Fibroblast of upper back skin (primary cell): ENCODE measurements around the gene RNU2-1.
"Not testable (repeated sequence)": the region's sequence is repeated elsewhere in the genome, so short reads cannot be mapped to it uniquely, and the experiment has no call there.

Experiments
- DNase-seq: peaks from one replicate; pipeline ENCODE4 v3.0.0-alpha.2; 2013

The RNU2-1 gene

DNA sequence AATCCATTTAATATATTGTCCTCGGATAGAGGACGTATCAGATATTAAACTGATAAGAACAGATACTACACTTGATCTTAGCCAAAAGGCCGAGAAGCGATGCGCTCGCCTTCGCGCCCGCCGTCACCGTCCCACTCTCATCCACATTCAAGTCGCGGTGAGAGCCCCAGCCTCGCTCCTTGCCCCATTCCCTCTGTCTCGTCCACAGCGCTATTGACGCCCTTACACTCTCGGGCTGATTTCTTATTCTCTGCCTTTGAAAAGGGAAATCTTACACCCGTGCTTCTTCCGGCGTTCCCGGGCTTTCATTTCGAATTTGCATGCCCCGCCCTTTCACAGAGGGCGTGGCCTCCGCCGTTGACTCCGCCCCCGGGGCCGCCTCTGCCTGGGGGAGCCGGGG lies at the start of gene RNU2-1:
Gene RNU2-1 (minus strand): TSS at position 101 of the 400 bp plus-strand sequence.
- not testable (repeated sequence) for DNase-seq

DNA sequence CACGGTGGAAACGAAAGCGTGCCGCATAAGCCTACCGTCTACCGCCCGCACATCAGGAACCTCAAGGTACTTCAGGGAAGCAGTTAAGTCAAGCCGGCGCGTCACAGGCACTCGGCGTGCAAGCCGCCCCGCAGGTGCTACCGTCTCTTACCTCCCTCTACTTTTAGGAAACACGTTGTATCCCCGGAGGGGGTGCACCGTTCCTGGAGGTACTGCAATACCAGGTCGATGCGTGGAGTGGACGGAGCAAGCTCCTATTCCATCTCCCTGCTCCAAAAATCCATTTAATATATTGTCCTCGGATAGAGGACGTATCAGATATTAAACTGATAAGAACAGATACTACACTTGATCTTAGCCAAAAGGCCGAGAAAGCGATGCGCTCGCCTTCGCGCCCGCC lies 39.1 kb upstream of the RNU2-1 start:
- DNase-seq: not testable (repeated sequence)

DNA sequence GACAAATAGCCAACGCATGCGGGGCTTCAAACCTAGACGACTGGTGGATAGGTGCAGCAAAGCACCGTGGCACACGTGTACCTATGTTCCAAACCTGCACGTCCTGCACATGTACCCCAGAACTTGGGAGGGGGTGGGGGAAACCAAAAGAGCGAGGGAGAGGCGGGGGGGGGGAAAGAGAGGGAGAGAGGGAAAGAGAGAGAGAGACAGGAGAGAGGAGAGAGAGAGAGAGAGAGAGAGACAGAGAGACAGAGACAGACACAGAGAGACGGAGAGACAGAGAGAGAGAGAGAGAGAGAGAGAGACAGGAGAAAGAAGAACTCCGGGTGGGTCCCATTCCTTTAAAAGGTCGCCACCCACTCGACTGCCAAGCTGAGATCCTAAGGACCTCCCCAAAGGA lies 38.7 kb upstream of the RNU2-1 start:
- not testable (repeated sequence) for DNase-seq

DNA sequence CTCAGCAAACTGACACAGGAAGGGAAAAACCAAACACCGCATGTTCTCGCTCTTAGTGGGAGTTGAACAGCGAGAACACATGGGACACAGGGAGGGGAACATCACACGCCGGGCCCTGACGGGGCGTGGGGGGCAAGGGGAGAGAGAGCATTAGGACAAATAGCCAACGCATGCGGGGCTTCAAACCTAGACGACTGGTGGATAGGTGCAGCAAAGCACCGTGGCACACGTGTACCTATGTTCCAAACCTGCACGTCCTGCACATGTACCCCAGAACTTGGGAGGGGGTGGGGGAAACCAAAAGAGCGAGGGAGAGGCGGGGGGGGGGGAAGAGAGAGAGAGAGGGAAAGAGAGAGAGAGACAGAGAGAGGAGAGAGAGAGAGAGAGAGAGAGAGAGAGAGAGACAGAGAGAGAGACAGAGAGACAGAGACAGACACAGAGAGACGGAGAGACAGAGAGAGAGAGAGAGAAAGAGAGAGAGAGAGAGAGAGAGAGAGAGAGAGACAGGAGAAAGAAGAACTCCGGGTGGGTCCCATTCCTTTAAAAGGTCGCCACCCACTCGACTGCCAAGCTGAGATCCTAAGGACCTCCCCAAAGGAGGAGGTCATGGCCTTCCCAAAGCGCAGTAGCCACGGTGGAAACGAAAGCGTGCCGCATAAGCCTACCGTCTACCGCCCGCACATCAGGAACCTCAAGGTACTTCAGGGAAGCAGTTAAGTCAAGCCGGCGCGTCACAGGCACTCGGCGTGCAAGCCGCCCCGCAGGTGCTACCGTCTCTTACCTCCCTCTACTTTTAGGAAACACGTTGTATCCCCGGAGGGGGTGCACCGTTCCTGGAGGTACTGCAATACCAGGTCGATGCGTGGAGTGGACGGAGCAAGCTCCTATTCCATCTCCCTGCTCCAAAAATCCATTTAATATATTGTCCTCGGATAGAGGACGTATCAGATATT lies 37.1 kb upstream of the RNU2-1 start:
- not testable (repeated sequence) for DNase-seq

DNA sequence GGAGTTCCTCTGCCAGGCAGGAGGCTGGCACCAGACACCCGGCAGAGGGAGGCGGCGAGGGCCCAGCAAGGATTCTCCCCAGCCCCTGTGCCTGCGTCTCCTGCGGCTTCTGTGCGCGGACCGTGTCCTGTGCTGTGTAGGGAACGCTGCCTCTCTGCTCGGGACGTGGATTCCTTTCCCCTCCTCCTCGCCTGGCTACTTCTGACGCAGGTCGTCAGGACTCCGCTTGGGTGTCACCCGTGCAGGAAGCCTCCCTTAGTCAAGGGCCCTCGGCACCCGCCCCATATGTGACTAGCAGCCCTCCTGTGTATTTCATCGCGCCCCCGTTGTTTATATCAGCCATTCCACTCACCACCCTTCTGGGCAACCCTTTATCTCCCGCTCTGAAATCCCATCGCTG lies 12.7 kb upstream of the RNU2-1 start:
- DNase-seq: not testable (repeated sequence)

DNA sequence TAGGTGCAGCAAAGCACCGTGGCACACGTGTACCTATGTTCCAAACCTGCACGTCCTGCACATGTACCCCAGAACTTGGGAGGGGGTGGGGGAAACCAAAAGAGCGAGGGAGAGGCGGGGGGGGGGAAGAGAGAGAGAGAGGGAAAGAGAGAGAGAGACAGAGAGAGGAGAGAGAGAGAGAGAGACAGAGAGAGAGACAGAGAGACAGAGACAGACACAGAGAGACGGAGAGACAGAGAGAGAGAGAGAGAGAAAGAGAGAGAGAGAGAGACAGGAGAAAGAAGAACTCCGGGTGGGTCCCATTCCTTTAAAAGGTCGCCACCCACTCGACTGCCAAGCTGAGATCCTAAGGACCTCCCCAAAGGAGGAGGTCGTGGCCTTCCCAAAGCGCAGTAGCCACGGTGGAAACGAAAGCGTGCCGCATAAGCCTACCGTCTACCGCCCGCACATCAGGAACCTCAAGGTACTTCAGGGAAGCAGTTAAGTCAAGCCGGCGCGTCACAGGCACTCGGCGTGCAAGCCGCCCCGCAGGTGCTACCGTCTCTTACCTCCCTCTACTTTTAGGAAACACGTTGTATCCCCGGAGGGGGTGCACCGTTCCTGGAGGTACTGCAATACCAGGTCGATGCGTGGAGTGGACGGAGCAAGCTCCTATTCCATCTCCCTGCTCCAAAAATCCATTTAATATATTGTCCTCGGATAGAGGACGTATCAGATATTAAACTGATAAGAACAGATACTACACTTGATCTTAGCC lies 7.0 kb upstream of the RNU2-1 start:
- DNase-seq: not testable (repeated sequence)

DNA sequence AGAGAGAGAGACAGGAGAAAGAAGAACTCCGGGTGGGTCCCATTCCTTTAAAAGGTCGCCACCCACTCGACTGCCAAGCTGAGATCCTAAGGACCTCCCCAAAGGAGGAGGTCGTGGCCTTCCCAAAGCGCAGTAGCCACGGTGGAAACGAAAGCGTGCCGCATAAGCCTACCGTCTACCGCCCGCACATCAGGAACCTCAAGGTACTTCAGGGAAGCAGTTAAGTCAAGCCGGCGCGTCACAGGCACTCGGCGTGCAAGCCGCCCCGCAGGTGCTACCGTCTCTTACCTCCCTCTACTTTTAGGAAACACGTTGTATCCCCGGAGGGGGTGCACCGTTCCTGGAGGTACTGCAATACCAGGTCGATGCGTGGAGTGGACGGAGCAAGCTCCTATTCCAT lies 5.8 kb upstream of the RNU2-1 start:
- not testable (repeated sequence) for DNase-seq

DNA sequence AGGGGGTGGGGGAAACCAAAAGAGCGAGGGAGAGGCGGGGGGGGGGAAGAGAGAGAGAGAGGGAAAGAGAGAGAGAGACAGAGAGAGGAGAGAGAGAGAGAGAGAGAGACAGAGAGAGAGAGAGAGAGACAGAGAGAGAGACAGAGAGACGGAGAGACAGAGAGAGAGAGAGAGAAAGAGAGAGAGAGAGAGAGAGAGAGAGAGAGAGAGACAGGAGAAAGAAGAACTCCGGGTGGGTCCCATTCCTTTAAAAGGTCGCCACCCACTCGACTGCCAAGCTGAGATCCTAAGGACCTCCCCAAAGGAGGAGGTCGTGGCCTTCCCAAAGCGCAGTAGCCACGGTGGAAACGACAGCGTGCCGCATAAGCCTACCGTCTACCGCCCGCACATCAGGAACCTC lies 514 bp downstream of the RNU2-1 start:
- DNase-seq: not testable (repeated sequence)

DNA sequence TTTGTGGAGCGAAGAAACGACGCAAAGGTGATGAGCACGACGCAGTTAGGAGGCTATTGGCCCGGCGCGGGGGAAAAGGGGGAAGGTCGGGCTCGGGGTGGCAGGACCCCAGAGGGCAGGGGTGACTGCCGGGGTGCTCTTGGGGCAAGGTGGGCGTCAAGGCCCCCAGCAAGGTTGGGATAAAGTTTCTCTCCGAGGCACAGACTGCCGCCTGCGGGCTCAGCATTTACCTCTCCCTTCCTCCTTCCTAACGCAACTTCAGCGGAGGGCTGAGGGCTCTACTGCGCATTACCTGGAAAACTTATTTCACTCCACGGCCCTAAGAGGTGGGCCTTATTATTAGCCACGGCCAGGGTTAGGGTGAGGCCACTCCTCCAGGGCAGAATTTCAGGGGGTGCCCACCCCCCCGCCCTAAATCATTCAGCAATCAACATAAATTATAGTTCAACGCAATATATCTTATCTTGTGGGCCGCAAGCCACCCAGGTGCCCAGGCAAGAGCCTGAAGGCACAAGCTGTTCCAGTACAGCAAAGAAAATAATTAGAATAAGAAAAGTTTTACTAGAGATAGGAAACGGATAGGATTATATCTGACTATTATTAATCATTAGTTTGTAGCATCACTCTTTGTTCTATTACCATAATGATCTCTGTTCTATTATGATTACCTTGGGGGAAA lies 1.6 kb downstream of the RNU2-1 start:
- not testable (repeated sequence) for DNase-seq

DNA sequence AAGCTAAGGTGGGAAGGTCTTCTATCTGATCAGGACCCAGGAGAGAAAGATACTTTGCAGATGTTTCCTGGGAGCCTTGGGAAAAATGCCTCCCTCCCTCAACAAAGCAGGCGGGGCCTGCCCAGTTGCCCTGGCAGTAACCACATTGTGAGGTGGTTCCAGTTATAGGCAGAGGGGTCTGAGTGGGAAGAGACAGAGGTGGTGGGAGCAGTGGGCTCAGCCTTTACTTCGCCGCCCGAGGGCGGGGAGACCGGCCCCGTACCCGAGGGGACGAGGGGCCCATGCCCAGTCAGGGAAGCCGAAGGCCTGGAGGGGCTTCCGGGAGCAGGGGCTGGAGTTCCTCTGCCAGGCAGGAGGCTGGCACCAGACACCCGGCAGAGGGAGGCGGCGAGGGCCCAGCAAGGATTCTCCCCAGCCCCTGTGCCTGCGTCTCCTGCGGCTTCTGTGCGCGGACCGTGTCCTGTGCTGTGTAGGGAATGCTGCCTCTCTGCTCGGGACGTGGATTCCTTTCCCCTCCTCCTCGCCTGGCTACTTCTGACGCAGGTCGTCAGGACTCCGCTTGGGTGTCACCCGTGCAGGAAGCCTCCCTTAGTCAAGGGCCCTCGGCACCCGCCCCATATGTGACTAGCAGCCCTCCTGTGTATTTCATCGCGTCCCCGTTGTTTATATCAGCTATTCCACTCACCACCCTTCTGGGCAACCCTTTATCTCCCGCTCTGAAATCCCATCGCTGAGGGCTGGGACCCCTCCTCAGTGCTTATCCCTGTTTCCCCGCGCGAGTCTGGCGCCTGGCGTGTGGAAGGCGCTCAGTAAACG lies 2.4 kb downstream of the RNU2-1 start:
- not testable (repeated sequence) for DNase-seq

DNA sequence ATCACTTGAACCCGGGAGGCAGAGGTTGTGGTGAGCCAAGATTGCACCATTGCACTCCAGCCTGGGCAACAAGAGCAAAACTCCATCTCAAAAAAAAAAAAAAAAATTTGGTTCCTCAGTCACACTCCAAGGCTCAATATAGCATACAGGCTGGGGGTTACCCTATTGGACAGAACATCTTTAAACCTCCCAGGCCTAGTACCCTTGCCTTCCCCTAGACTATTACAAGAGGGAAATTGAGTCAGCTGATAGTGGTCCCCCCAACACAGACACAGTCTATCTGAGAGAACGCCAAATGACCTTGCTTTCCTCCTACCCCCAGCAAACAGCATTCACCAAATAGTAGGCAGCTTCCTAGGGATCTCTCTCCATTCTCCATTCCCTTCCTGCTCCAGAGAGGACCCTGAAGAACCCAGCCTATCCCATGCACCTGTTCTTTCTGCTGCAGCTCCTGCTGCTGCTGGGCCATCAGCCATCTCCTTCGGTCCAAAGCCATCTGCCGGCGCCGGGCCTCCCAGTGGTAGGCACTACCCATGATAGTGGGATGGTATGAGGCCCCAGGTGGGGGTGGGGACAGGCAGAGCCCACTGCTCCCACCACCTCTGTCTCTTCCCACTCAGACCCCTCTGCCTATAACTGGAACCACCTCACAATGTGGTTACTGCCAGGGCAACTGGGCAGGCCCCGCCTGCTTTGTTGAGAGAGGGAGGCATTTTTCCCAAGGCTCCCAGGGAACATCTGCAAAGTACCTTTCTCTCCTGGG lies 5.6 kb downstream of the RNU2-1 start, which contains the start of gene CCDC200:
Gene CCDC200 (minus strand): TSS at position 604 of the 763 bp plus-strand sequence. CDS start 69 bp downstream, at position 535.
- not testable (repeated sequence) for DNase-seq

DNA sequence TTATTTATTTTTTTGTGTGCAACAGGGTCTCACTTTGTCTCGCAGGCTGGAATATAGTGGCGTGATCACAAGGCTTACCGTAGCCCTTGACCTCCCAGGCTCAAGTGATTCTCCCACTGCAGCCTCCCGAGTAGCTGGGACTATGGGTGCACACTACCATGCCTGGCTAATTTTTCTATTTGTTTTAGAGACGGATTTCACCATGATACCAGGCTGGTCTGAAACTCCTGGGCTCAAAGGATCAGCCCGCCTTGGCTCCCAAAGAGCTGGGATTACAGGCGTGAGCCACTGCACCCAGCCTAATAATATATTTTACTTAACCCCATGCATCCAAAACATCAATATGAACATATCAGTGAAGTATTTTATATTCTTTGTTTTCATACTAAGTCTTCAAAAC lies 7.4 kb downstream of the RNU2-1 start:
- DNase-seq: no peak

DNA sequence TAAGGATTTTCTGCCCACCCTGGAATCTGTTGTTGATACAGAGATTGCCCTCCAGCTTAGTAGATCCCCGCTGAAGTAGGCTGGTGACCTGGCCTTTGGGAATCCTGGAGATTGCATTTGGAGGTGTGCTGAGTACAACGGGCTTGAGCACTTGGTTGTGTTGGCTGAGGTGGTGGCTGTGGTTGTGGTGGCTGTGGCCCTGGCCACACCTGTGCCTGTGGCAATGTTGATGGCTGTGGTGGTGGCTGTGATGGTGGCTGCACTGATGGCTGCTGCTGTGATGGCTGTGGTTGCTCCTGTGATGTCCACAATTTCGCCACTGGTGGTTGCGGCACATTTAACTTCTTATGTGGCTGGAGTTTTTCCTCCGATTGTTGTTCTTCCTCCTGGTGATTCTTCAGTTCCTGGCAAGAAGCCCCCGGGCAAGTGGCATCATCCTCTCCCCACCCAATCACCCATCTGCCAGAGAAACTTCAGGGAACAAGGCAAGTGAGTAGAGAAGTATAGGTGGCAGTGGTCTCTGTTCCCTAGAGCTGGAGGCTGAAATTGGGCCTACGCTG lies 9.6 kb downstream of the RNU2-1 start:
- no peak for DNase-seq

DNA sequence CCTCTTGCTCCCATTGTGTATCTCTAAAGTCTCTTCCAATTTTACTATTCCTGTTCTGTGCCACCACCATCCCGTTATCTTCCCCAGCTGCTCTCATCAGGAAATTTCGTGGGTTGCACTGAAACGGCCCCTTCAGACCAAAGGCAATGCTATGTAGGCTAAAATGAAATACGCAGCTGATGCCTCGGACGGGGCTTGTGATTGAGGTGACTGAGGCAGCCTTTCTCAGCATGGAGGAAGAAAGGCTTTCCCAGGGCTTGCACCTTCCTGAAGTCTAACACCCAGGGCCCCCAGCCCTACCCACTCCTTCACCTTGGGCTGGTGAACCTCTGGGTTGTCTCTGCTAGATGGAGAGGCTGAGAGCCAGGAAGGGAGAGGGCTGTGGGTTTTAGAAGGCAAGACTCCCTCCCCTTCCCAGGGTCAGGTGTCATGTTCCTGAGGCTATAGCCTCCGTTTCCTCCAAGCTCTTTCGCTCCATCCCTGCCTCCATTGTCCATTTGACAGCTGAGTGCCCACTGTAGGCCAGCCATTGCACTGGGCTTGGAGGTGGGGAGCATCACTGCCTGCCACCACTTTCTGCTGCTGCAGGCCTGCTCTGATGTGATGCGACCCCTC lies 13.2 kb downstream of the RNU2-1 start:
- no peak for DNase-seq

DNA sequence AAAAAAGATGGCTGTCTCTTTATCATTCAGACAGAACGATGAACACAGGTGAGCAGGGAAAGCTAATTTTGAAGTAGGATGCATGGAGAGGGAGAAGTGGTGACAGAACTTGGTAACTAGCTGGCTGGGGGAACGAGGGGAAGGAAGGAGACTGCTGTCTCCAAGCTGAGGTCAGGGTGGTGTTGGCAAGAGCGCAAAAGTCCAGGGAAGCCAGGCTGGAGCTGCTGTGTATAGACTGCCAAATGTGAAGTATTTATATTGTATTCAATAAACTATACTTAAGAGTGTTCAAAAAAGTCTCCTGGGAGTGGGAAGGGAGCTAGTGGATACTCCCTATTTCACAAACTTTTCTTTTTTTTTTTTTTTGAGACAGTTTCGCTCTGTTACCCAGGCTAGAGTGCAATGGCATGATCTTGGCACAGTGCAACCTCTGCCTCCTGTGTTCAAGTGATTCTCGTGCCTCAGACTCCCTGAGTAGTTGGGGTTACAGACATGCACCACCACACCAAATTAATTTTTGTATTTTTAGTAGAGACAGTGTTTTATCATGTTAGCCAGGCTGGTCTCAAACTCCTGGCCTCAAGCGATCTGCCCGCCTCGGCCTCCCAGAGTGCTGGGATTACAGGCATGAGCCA lies 13.9 kb downstream of the RNU2-1 start:
- DNase-seq: no peak

DNA sequence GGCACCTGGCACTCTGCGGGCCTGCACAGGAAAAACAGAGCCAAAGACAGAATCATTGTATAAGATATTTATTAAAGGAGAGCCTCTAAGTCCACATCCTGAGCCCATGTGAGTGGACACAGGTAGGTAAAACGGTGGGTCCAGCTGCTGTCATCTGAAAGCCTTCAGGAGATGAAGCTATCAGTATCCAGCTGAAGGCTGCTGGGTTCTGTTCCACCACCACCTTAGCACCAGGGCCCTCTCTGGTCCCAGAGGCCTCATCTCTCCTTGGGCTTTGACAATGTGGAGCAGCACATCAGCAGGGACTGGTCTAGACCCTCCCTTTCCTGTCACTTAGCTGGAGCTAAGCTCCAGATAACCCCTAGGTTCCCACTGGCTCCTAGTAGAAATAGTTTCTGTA lies 14.8 kb downstream of the RNU2-1 start:
- no peak for DNase-seq

DNA sequence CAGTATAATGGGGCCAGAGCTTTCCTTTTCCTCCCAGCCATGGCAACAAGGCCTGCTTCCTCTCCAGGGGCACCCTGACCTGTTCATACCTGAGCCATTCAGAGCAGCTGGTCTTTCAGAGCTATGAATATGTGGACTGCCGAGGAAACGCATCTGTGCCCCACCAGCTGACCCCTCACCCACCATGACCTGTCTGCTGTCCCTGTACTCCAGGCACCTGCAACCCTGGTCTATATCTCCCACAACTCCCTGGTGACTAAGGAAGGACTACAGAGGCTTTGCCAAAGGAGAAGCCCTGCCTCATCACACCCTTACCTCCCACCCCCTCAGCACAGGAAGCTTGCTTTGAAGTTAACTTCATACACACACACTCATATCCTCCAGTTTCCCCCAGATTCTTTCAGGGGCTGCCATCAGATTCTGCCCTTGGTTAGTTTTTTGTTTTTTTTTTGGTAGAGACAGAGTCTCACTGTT lies 16.1 kb downstream of the RNU2-1 start:
- no peak for DNase-seq

DNA sequence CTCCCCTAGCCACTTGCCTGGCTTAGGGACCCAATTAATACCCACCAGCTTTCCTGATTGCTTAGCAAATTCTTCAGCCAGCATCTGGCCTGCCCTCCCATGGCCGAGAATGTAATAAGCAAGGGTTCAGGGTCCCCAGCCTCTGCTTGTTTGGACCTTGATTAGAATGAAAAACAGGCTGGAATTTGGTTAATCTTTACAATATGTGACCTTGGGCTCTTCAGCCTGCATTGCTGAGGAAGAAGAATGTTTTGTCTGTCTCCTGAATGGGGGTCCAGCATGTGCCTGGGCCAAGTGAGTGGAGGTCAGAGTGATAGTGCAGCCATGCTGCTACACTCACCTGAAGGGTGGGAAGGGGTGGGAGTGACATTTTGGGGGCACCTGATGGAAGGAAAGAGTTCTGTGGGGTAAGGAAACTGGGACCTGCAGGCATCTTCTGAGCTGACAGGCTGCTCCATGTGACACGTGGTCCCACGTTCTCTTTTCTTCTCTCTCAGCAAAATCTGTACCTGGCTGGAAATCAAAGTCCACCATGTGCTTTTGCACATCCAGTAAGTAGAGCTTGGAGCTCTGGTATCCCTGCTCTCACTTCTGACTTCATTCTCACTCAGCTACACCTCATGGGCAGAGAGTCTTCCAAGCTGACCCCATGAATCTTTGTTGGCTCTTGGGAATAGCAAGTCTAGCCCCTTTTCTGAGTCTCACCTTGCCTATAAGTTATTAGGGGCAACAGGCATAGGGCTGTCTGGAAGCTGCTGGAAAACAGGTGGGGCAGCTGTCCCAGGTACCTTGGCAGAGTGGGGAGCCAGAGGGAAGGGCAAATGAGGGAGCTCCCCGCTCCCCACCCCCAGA lies 16.8 kb downstream of the RNU2-1 start:
- no peak for DNase-seq

DNA sequence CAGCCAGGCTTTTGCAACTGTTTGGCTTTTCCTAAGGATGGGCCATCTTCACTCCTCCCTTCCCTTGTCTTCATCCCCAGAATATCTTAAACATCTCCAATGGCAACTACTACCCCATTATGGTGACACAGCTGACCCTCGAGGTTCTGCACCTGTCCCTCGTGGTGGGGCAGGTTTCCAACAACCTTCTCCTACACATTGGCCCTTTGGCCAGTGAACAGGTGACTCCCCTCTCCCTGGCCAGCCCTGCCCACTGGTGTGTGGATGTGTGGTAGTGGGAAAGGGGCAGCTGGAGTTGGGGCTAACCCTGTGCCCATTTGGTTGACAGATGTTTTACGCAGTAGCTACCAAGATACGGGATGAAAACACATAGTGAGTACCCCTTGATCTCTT lies 17.4 kb downstream of the RNU2-1 start:
- DNase-seq: no peak
